ENCODE measurements around the gene TTC28.
"Not testable (repeated sequence)": the region's sequence is repeated elsewhere in the genome, so short reads cannot be mapped to it uniquely, and the experiment has no call there.

The TTC28 gene

DNA sequence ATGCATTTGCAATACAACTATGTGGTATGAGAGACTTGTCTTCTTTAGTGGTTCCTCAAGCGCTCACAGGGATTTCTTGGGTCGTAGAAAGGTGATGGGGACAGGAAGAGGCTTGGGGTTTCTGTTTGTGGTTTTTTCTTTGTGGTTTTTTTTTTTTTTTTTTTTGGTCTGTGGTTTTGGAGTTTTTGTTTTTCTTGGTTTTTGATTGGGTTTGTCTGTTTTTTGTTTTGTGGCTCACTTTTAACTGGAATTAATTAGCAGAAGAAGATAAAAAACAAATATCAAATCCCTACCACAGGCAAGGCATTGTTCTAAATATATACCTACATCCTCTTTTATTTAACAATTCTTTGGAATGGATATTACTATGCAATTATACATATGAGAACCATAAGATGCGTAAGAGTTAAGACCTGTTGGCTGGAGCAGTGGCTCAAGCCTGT lies 5.5 kb downstream of the TTC28 start:
- DNase-seq = peak; percentile 70

DNA sequence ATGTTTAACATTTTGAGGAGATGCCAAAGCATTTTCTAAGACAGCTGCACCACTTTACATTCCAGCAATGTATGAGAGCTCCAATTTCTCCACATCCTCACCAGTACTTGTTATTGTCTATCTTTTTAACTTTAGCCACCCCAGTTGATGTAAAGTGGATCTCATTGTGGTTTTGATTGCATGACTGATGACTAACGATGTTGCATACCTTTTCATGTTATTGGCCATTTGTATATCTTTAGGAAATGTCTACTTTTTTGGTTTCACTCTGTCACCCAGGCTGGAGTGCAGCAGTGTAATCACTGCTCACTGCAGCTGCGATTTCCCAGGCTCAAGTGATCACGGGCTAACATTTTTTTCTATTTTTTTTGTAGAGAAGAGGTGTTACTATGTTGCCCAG lies 8.9 kb downstream of the TTC28 start:
- no peak for DNase-seq

- DNase-seq = no peak
These were observed 9.5 kb downstream of the TTC28 start for GRCh38 chr22:28670161-28670560.

- DNase-seq = no peak
These were observed 10.3 kb downstream of the TTC28 start for GRCh38 chr22:28669387-28669786.

DNA sequence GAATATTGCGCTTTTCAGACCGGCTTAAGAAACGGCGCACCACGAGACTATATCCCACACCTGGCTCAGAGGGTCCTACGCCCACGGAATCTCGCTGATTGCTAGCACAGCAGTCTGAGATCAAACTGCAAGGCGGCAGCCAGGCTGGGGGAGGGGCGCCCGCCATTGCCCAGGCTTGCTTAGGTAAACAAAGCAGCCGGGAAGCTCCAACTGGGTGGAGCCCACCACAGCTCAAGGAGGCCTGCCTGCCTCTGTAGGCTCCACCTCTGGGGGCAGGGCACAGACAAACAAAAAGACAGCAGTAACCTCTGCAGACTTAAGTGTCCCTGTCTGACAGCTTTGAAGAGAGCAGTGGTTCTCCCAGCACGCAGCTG lies 16.1 kb downstream of the TTC28 start:
- DNase-seq = not testable (repeated sequence)

DNA sequence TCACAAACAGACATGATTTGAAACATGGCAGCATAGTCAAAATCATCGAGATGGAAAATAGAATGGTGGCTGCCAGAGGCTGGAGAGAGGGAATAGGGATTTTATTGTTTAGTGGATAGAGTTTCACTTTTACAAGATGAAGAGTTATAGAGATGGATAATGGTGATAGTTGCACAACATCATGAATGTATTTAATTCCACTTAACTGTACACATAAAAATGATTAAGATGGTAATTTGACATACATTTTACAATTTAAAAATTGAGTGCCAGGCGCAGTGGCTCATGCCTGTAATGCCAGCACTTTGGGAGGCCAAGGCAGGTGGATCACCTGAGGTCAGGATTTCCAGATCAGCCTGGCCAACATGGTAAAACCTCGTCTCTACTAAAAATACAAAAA lies 21.2 kb downstream of the TTC28 start:
- no peak for DNase-seq

GRCh38 chr22:28656181-28656580 lies 23.5 kb downstream of the TTC28 start:
- DNase-seq = no peak

DNA sequence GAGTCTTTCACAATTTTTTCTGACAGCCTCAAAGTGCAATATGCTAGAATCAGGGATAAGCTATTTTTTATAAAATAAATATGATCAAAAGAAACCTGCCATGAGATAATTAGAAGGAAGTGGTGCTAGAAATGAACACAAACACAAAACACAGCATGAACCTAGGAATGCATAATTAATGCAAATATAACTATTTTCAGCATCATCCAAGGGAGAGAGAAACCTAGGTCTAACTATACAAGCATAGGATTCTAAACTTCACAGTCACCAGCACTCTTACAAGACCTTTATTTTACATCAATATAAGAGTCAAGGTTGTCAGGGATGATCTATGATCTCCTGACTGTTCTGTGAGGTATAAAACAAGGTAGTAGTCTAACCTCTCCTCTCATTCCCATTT lies 29.2 kb downstream of the TTC28 start:
- DNase-seq = no peak

DNA sequence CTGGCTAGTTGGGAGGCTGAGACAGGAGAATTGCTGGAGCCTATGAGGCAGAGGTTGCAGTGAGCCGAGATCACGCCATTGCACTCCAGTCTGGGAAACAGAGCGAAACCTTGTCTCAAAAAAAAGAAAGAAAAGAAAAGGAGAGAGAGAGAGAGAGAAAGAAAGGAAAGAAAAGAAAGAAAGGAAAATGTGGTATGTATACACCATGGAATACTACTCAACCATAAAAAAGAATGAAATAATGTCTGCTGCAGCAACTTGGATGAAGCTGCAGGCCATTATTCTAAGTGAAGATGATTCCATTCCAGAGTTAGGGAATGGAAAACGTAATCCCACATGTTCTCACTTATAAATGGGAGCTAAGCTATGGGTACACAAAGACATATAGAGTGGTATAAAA lies 30.8 kb downstream of the TTC28 start:
- no peak for DNase-seq

DNA sequence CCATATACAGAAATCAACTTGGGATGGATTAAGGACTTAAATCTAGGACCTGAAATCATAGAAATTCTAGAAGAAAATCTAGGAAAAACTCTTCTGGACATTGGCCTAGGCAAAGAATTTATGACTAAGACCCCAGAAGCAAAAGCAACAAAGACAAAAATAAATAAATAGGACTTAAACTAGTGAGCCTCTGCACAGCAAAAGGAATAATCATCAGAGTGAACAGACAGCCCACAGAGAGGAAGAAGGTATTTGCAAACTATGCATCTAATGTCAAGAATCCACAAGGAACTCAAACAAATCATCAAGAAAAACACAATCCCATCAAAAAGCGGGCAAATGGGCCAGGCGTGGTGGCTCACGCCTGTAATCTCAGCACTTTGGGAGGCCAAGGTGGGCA lies 32.4 kb downstream of the TTC28 start:
- DNase-seq = no peak

GRCh38 chr22:28639321-28639720 lies 40.3 kb downstream of the TTC28 start:
- DNase-seq = no peak

DNA sequence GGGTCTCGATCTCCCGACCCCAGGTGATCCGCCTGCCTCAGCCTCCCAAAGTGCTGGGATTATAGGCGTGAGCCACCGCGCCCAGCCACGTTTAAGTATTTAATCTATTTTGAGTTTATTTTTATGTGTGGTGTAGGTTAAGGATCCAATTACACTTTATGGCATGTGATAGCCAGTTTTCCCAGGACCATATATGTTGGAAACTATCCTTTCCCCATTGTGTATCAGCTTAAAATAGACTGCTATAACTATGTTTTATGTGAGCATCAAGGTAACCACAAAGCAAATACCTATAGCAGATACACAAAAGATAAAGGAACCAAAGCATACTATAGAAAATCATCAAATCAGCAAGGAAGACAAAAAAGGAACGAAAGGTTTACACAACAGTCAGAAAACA lies 42.4 kb downstream of the TTC28 start:
- no peak for DNase-seq

- DNase-seq = no peak
These were observed 49.5 kb downstream of the TTC28 start for GRCh38 chr22:28630177-28630574.

GRCh38 chr22:28629420-28630176 lies 50.0 kb downstream of the TTC28 start:
- no peak for DNase-seq

GRCh38 chr22:28628766-28629165 lies 50.9 kb downstream of the TTC28 start:
- DNase-seq = no peak

DNA sequence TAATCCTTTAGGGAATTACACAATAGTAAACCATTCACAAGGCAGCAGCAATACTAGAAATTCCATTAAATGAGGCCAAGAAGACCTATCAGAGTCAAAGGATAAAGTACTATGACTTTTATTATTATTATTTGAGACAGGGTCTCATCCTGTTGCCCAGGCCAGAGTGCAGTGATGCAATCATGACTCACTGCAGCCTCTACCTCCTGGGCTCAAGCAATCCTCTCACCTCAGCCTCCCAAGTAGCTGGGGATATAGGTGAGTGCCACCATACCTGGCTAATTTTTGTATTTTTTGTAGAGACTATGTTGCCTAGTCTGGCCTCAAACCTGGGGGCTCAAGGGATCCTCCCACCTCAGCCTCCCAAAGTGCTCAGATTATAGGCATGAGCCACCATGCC lies 51.8 kb downstream of the TTC28 start:
- no peak for DNase-seq

GRCh38 chr22:28620244-28620922 lies 59.3 kb downstream of the TTC28 start:
- no peak for DNase-seq

GRCh38 chr22:28619236-28619635 lies 60.4 kb downstream of the TTC28 start:
- no peak for DNase-seq

DNA sequence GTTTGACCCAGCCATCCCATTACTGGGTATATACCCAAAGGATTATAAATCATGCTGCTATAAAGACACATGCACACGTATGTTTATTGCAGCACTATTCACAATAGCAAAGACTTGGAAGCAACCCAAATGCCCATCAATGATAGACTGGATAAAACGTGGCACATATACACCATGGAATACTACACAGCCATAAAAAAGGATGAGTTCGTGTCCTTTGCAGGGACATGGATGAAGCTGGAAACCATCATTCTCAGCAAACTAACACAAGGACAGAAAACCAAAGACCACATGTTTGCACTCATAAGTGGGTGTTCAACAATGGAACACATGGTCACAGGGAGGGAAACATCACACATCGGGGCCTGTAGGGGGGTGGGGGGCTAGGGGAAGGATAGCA lies 64.2 kb downstream of the TTC28 start:
- DNase-seq = not testable (repeated sequence)

DNA sequence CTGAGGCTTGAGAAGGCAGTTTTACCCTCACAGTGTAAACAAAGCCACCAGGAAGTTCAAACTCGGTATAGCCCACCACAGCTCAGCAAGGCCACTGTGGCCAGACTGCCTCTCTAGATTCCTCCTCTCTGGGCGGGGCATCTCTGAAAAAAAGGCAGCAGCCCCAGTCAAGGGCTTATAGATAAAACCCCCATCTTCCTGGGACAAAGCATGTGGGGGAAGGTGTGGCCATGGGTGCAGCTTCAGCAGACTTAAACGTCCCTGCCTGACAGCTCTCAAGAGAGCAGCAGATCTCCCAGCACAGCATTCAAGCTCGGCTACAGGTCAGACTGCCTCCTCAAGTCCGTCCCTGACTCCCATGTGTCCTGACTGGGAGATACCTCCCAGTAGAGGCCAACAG lies 69.7 kb downstream of the TTC28 start:
- DNase-seq = no peak

DNA sequence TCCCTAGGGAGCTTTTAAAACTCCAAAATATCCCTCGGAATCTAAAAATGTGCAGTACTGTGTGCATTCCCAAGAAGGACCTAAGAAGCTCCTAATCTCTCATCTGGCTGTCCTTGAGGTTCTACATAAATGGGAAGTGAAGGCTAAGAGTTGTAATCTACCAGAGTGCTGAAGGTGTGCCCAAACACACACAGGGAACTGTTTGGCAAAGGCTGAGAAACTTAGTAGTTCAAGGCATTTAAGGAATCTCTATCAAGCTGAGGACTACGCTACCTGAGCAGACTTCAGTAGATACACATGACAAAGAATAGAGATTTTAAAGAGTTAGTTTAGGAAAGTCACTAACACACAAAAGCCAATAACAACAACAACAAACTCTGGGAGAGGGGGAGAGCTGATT lies 71.1 kb downstream of the TTC28 start:
- DNase-seq = no peak

DNA sequence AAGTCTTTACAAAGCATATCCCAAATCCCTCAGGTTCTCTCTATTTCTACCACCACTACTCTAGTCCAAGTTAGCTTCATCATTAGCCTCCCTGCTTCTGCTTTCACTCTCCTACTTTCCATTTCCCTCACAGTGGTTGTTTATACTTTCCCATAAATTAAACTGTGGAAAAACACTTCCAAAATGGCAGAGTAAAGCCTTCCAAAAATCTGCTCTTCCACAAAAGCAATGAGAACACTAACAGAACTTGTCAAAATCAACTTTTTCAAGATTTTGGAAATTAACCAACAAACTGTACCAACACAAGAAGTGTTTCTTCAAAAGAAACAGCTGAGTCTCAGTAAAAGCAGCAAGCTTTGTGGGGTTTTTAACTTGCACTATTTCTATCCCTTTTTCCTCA lies 71.8 kb downstream of the TTC28 start:
- DNase-seq = no peak

GRCh38 chr22:28604966-28605761 lies 74.5 kb downstream of the TTC28 start:
- no peak for DNase-seq

DNA sequence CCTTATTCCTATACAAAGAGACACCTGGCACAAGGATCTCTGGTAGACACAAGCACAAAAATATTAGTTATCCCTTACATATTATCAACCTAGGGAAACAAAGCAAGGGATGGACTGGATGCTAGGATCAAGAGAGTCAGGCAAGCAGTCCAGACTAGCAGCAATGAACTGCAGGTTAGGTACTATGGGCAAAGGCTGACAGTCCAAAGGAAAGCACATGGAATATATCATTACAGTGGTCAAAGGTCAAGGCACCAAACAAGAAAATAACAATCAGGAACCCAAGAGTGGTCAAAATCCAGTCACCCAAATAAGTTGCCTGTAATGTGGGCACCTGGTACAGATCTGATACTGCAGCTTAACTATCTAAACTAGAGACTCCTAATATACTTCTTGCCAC lies 77.7 kb downstream of the TTC28 start:
- no peak for DNase-seq

Measured in CD4-positive, alpha-beta T cell treated with Interleukin-12 subunit alpha and Interleukin-12 subunit beta, for 1 hour (primary cell).